Activated effector memory CD4-positive, alpha-beta T cell treated with Interleukin-2 at 50 U/mL for 16 hours (primary cell): ENCODE results near the gene COMT.
"Not testable (repeated sequence)": the region's sequence is repeated elsewhere in the genome, so short reads cannot be mapped to it uniquely, and the experiment has no call there.

Source experiments
- DNase-seq: peaks from one replicate; pipeline ENCODE4 v3.0.0-alpha.2; 2020

COMT gene

GRCh38 chr22:19941365-19942082, at the start of gene COMT, which contains the start of gene TXNRD2:
TSS of gene COMT (plus strand) at chr22:19941772. CDS start at chr22:19962527, 20,755 bp downstream.
TSS of gene TXNRD2 (minus strand) at chr22:19941818. CDS start at chr22:19941803, 15 bp downstream.
- DNase-seq: peak; percentile 61

- DNase-seq: peak; percentile 45
These were observed 49.2 kb upstream of the COMT start for GRCh38 chr22:19892257-19892879.

- DNase-seq: no peak
These were observed 48.6 kb upstream of the COMT start for GRCh38 chr22:19892925-19893324.

- no peak for DNase-seq
These were observed 48.2 kb upstream of the COMT start for GRCh38 chr22:19893363-19893762.

- DNase-seq: no peak
These were observed 46.3 kb upstream of the COMT start for GRCh38 chr22:19895160-19895849.

- DNase-seq: no peak
These were observed 44.8 kb upstream of the COMT start for GRCh38 chr22:19896665-19897355.

GRCh38 chr22:19897726-19898125, 43.8 kb upstream of the COMT start:
- no peak for DNase-seq

GRCh38 chr22:19898145-19898544, 43.4 kb upstream of the COMT start:
- DNase-seq: no peak

- no peak for DNase-seq
These were observed 42.6 kb upstream of the COMT start for GRCh38 chr22:19898831-19899567.

GRCh38 chr22:19900707-19901436, 40.7 kb upstream of the COMT start:
- no peak for DNase-seq

- DNase-seq: no peak
These were observed 39.9 kb upstream of the COMT start for GRCh38 chr22:19901577-19902244.

- DNase-seq: no peak
These were observed 39.3 kb upstream of the COMT start for GRCh38 chr22:19902245-19902715.

- no peak for DNase-seq
These were observed 38.5 kb upstream of the COMT start for GRCh38 chr22:19903031-19903430.

- no peak for DNase-seq
These were observed 38.1 kb upstream of the COMT start for GRCh38 chr22:19903513-19903912.

GRCh38 chr22:19904174-19904856, 37.3 kb upstream of the COMT start:
- DNase-seq: no peak

- DNase-seq: no peak
These were observed 36.6 kb upstream of the COMT start for GRCh38 chr22:19904935-19905334.

GRCh38 chr22:19905347-19906276, 36.0 kb upstream of the COMT start:
- DNase-seq: no peak

- DNase-seq: not testable (repeated sequence)
These were observed 34.7 kb upstream of the COMT start for GRCh38 chr22:19906864-19907263.

GRCh38 chr22:19907902-19908301, 33.7 kb upstream of the COMT start:
- not testable (repeated sequence) for DNase-seq
